ENCODE measurements around the gene COG1. TPM values are rescaled to one million over a fixed set of nuclear protein-coding genes. Genes with fewer than 3 reads are reported as not detected.

Gene COG1
- total RNA-seq, 1 experiment from 2014 or later, result 26.5 TPM

GRCh38 chr17:73182616-73183310, 10.1 kb upstream of the COG1 start:
- no peaks in the 10 kb centered on the region for H3K23me2 ChIP-seq (ENCODE audit: insufficient read length, low read depth, low read length, poor library complexity, severe bottlenecking)
- WGBS (ENCODE audit: extremely low coverage, insufficient read length, low lambda C conversion rate), result no CpG with 5 or more reads among the region's 15 CpGs
- no peak overlapping the region for H3K27ac Mint-ChIP-seq
- no peak overlapping the region for H4K91ac ChIP-seq (ENCODE audit: insufficient read length, low read depth, low read length)
- no peak overlapping the region for H3K14ac ChIP-seq (ENCODE audit: insufficient read depth, low read length)
- no peak overlapping the region for H2AFZ ChIP-seq (ENCODE audit: low read length)
- H2BK15ac ChIP-seq (ENCODE audit: low read depth, low read length), result no peak overlapping the region
- H3K4me2 ChIP-seq (ENCODE audit: insufficient read depth, insufficient read length, low read length), result no peak overlapping the region
- H4K8ac ChIP-seq (replicated peaks; ENCODE audit: insufficient read length, low read depth, low read length), result no peak overlapping the region
- H2BK12ac ChIP-seq (ENCODE audit: insufficient read length, low read depth, low read length), result no peak overlapping the region
- no peak overlapping the region for H3K23ac ChIP-seq (ENCODE audit: insufficient read length, low read depth, low read length)
- TF ChIP-seq CTCF (conservative IDR thresholded peaks at IDR 0.05), result no peak
- H3K79me1 ChIP-seq (ENCODE audit: insufficient read depth, low read depth, low read length, poor library complexity, severe bottlenecking), result no peaks in the 10 kb centered on the region
- no peak overlapping the region for H3K27ac ChIP-seq (ENCODE audit: insufficient read length, low read depth, low read length)
- H4K20me1 ChIP-seq (ENCODE audit: control insufficient read depth, insufficient read depth, insufficient read length), result no peaks in the 10 kb centered on the region
- no peak overlapping the region for H4K5ac ChIP-seq (ENCODE audit: insufficient read length, low read depth, low read length)
- H3K9me3 ChIP-seq (ENCODE audit: control insufficient read depth, low read depth, low read length), result no peaks in the 10 kb centered on the region
- no peaks in the 10 kb centered on the region for H3K79me2 ChIP-seq (ENCODE audit: insufficient read depth, low read length)
- H3K56ac ChIP-seq (ENCODE audit: insufficient read length, low read depth, low read length), result no peak overlapping the region
- H3K27me3 ChIP-seq (ENCODE audit: insufficient read depth, low read length), result no peaks in the 10 kb centered on the region
- no peak overlapping the region; a peak in 1 of 5 replicates for H3K4me3 Mint-ChIP-seq
- H2BK20ac ChIP-seq (ENCODE audit: low read depth, low read length, poor library complexity, severe bottlenecking), result no peak overlapping the region
- H3K9me3 Mint-ChIP-seq, result no peaks in the 10 kb centered on the region
- H3K4ac ChIP-seq (ENCODE audit: low read depth, low read length), result no peak overlapping the region
- DNase-seq, result no peak
- peaks cover 0 to 7% (median 2%) of the 10 kb centered on the region in 3 experiments; a peak in 3 of 7 replicates for H3K36me3 Mint-ChIP-seq (ENCODE audit: insufficient read depth in 1 of 3, low read depth in 3 of 3)
- H3K18ac ChIP-seq (ENCODE audit: insufficient read length, low read depth, low read length), result no peak overlapping the region
- H3T11ph ChIP-seq (ENCODE audit: low read length), result no peak overlapping the region
- no peak overlapping the region for H2AK5ac ChIP-seq (ENCODE audit: insufficient read length, low read length)
- no peak overlapping the region for H3K9ac ChIP-seq (ENCODE audit: extremely low read depth, insufficient read length, low read length)
- H3K4me1 ChIP-seq (ENCODE audit: insufficient read depth, low read length), result no peaks in the 10 kb centered on the region
- H3K4me1 Mint-ChIP-seq, result no peaks in the 10 kb centered on the region
- no peaks in the 10 kb centered on the region for H3K27me3 Mint-ChIP-seq (ENCODE audit: low read depth)
- no peak overlapping the region for H2BK5ac ChIP-seq (ENCODE audit: insufficient read length, low read length)
- no peak overlapping the region for H2BK120ac ChIP-seq (ENCODE audit: low read depth, low read length, poor library complexity, severe bottlenecking)
